GM19452 (cell line): ENCODE data around the gene TRPV5.

ENCODE experiments used
- ATAC-seq: cut with Tn5 transposase; IDR thresholded peaks from one replicate; pipeline ENCODE4 v1.9.1; 2021; ENCODE audit not compliant: unreplicated experiment

TRPV5 gene

DNA sequence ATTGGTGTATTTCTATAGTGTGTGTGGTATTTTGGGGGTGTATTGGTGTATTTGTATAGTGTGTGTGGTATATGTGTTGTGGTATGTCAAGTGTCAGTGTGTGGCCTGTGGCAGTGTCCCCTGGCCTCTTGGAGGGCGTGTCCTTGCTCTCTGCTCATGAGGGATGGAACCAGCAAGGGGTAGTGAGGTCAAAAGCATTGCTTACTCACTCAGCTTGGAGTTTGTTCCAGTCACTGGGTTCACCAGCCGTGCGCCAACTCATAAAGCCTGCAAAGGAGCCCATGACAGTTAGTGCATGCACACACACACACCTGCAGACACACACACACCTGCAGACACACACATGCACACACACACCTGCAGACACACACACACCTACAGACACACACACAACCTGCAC lies 43.7 kb downstream of the TRPV5 start:
- ATAC-seq, result no peak

- no peak for ATAC-seq
These were observed 46.1 kb downstream of the TRPV5 start for GRCh38 chr7:142887282-142888015.

GRCh38 chr7:142886866-142887265 lies 46.7 kb downstream of the TRPV5 start:
- no peak for ATAC-seq

DNA sequence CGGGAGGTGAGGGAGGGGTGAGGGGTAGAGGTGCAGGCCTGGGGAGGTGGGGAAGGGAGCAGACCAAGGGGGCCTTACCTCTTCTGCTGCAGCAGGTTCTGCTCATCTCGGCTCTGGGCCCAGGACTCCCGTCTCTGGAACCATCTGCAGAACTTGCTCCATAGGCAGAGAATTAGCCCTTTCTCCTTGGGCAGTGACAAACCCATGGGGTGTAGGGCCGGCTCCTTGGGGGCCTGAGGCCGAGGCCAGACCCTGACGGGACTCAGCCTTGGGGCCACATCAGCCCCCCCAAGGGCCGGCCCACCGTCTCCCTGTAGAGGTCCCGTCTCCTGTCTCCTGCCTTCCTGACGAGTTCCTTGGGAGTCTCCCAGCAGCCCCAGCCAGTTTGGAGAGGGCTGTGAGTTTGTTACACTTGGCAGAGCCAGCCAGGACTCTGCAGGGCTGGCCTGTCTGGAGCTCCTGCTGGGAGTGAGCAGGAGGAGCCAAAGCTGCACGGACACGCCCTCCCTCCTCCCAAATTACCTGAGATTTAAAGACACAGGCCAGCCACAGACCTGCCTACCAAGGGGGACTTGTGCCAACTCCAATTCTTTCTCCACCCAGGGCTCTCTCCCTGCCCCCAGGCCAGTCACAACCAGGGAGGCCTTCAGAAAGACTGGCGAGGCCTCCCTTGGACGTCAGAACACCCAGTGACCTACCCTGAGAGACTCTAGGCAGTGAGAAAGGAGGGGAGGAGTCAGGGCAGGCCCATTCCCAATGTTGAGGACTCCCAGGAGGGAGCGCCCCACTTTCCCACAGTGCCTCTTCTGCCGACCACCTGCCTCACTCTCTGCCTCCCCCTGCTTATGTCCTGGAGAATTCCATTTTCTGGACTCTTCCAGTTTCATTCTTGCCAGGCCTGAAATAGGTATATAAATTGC lies 48.0 kb downstream of the TRPV5 start, which contains the start of gene TRPV6:
TSS of gene TRPV6 (minus strand) at position 435 of the 920 bp plus-strand sequence.
- ATAC-seq, result no peak

- no peak for ATAC-seq
These were observed 49.3 kb downstream of the TRPV5 start for GRCh38 chr7:142884286-142884640.

GRCh38 chr7:142883571-142884285 lies 49.8 kb downstream of the TRPV5 start:
- ATAC-seq, result no peak

DNA sequence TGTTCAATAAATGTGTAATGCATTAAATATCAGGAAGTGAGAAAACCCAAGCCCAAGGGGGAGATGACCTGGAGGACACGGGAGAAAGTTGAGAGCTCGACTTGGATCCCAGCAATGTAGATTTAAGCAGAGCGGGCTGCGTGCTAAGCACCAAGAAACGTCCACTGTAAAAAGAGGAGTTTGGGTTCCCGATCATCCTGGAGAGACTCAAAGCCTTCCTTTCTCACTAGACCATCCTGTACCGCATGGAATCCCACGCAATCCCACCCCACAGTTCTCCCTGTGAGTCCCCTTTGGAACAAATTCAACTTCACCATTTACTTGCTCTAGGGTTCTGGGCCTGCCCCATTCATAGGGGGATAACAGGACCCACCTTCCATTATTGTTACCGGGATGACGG lies 50.4 kb downstream of the TRPV5 start:
- no peak for ATAC-seq

GRCh38 chr7:142882338-142882678 lies 51.2 kb downstream of the TRPV5 start:
- ATAC-seq, result no peak

DNA sequence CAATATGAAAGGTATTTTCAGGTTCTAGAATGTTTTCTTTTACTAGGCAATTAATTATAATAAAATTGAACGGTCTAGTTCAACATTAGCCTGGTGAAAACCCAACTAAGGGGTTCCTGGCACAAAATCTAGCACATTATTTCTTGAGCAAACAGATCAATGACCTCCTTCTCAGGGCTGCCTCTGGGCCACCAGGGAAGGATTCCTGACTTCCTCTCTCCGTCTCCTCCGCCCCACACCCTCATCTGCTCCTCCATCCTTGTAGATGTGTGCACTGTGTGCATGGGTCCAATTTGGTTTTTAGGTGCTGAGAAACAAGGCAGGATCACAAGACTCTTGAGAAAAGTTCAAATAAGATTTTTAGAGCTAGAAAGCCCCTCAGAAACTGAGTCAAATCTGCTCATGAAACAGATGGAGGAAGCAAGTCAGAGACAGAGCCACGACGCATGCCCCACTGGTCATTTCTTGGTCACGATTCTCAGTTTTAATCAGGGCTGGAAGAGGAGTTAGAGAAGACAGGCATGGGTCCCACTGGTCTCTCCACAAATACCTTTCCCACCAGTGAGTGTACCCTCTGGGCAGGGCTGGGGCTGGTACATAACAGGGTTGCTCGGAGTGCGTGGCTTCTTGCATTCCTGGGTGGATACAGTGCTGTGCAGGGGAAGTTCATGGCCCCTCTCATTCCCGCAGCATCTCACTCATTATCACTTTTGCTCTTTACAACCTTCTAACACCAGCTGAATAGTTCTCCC lies 51.8 kb downstream of the TRPV5 start:
- ATAC-seq, result no peak

DNA sequence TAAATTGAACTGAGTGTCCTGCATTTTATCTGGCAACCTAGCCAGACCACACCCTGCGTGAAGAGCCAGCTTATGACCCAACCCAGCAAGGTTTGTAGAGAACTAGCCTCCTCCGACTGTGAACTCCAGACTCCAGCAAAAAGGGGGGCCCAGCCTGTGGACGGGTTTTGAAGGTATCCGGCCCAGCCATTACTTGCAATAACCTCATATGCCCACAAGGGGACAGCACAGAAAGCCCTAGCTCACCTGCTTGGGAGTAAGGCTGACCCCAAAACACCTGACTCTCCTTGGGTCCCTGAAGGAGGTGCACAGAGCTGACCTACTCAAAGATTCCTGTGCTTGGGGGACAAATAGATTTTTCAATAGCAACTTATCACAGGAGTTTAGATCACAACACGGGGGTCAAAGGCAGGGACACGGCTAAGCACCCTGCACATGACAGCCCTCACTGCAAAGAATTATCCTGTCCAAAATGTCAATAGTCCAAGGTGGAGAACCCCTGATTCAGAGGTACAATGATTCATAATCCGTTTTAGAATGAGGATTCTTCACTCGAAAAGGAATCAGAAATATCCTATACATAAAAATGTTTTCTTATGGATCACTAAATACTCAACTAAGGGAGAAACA lies 52.6 kb downstream of the TRPV5 start:
- peak; percentile 77 for ATAC-seq

DNA sequence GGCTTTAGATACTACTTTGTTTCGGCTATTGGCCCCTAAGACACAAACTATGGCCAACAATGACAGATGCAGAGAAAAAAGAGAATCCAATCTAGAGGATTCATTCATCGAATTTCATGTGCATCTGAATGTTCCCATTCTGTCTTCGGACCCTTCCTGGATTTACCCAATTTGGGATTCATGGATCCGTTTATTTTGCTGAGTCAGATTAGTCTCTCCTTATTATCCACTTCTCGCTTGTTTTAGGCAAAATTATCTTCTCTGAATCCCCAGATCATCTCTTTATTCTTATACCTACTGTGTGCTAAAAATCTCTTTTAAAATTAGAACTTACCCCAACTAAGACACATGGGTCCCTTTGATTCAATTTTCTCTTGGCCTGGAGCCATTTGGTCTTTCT lies 54.5 kb downstream of the TRPV5 start:
- no peak for ATAC-seq

DNA sequence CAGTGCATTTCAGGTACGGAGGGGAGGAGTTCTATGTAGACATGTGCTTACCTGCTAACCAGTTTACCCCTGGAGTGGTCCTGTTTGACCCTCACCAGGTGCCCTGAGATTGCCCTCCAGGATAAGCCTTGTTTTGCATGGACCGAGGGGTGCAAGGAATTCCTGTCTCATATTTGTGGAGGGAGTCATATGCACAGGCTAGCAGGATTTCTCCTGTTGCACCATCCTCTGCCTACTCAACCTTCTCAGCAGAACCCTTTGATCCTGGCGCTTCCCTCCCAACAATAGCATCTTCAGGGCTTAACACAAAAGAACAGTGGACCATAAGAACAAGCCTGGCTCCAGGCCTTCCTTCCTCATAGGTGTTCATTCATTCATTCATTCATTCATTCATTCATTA lies 55.2 kb downstream of the TRPV5 start:
- no peak for ATAC-seq

GRCh38 chr7:142876991-142877910 lies 56.3 kb downstream of the TRPV5 start:
- ATAC-seq, result no peak

DNA sequence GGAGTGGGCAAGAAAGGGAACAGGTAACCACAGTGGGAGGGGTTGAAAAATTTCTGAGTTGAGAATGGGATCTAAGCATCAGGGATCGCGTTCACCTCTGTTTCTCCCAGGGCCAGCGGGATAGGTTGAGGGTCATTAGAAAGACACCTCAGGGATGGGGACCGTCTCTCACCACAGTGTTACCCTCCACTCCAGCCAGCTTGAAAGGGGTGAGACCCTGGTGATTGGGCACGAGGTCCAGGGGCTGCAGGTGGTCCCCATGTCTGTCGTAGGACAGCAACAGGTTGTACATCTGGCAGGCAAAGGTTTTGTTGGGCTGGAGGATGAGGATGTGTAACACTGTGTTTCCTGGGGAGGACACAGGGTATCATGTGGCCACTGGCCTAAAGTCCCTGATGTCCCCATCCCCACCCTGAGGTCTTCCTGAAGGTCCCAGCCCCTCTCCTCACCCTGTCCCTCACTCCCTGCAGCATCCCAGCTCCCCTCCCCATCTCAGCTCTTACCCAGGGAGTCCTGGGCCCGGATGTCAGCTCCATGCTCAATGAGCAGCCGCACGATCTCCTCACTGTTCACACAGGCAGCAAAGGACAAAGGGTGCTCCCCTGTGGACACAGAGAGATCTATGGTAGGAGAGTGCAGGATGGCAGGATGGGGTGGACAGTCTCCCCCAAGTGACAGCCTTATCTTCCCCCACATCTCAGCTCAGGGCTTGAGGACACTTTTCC lies 57.1 kb downstream of the TRPV5 start:
- no peak for ATAC-seq

GRCh38 chr7:142875456-142875855 lies 58.1 kb downstream of the TRPV5 start:
- ATAC-seq, result no peak

DNA sequence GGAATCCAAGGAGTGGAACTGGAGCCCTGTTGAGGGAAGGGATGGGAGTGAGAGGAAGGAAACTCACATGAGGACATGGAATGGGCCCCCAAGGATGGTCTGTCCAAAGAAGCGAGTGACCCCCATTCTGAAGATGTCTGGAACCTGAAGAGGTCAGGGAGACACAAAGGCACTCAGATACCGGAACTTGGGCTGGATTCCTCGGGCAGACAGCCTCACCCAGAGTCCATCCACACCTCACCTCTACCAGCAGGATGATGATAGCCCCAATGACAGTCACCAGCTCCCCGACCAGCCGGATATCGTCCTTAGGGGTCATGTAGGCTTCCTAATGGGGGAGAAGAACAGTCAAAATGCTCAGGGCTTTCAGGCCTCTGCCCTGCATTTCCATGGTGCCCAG lies 58.7 kb downstream of the TRPV5 start:
- no peak for ATAC-seq

DNA sequence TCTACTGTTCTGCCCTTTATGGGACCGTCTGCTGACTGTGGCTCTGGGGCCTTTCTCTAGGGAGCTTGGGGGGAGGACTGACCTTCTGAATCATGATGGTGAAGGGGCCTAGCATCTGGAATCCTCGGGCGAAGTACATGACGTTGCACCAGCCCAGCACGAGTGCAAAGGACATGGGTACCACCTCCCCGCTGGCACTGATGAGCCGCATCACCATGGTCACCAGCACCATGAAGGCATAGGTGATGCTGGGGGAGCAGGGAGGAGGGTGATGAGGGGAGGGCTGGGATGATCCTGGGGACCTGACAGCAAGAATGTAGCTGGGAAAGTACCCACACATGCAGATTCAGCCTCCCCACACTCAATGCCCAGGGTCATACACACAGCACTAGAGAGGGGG lies 59.1 kb downstream of the TRPV5 start:
- ATAC-seq, result no peak

GRCh38 chr7:142873871-142874270 lies 59.7 kb downstream of the TRPV5 start:
- no peak for ATAC-seq

DNA sequence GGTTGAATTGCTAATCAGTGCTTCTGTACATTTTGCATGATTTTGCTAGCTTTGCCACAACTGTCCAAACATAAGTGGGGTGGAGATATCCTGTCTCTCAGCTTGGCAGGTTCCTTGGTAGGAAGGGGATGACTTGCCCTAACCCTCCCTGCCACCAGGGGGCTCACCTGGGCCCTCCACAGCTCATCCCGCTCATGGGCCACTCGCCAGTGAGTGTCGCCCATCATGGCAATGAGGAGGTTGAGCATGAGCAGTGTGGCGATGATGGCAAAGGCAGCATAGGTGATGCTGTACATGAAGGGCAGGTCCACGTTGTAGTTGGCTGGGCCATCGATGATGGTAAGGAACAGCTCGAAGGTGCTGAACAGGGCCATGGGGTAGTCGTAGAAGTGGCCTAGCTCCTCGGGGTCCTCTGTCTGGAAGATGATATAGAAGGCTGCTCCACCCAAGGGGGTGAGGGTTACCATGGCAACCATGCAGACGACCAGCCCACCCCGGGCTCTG lies 60.2 kb downstream of the TRPV5 start:
- ATAC-seq, result peak; percentile 72
